OCI-LY1 (cell line): ENCODE results near the gene TBC1D5.

Experiments used
- EZH2 ChIP-seq: fragments of 200-600 bp; sonication (generic), shearing (Covaris generic); IDR thresholded peaks from 2 replicates; pipeline ENCODE4 v1.8.0; 2017; ENCODE audit warnings: borderline replicate concordance, mixed run types, mild to moderate bottlenecking, antibody characterized with exemption, low read length, moderate library complexity, mixed read lengths
- TF ChIP-seq, protein P1 (sequence below): fragments of 200-600 bp; sonication (generic), shearing (Covaris generic); IDR thresholded peaks from 2 replicates; pipeline ENCODE4 v1.5.1; 2017; ENCODE audit warnings: mild to moderate bottlenecking, antibody characterized with exemption, low read length, moderate library complexity, mixed read lengths

DNA sequence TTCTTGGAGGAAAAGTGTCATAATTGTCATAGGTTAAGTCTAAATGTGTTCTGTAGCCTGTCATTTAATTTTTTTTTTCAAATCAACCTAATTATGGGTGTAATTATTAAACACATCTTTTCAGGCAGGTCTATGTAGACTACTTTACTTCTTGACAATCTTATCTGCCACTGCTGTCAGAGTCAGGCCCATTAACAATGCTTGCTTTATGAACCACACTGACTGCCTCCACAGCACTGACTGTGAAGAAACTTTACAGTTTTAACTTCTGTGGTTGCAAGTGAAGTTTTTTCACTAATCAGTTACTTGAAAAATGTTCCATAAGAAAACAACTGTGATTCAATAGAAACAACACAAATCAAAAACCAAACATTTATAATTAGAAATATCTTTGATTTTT lies 449.9 kb downstream of the TBC1D5 start:
- TF ChIP-seq, protein P1, sequence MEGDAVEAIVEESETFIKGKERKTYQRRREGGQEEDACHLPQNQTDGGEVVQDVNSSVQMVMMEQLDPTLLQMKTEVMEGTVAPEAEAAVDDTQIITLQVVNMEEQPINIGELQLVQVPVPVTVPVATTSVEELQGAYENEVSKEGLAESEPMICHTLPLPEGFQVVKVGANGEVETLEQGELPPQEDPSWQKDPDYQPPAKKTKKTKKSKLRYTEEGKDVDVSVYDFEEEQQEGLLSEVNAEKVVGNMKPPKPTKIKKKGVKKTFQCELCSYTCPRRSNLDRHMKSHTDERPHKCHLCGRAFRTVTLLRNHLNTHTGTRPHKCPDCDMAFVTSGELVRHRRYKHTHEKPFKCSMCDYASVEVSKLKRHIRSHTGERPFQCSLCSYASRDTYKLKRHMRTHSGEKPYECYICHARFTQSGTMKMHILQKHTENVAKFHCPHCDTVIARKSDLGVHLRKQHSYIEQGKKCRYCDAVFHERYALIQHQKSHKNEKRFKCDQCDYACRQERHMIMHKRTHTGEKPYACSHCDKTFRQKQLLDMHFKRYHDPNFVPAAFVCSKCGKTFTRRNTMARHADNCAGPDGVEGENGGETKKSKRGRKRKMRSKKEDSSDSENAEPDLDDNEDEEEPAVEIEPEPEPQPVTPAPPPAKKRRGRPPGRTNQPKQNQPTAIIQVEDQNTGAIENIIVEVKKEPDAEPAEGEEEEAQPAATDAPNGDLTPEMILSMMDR = no peak
- no peak for TF ChIP-seq EZH2
